ENCODE results near the gene PTGES3.
"Not testable (repeated sequence)": the region's sequence is repeated elsewhere in the genome, so short reads cannot be mapped to it uniquely, and the experiment has no call there.

PTGES3 gene

GRCh38 chr12:56657416-56658379, 30.4 kb downstream of the PTGES3 start:
- DNase-seq (ENCODE audit: low read depth, low spot score): no peak

GRCh38 chr12:56653781-56654180, 34.3 kb downstream of the PTGES3 start:
- not testable (repeated sequence) for DNase-seq (ENCODE audit: low read depth, low spot score)

- DNase-seq (ENCODE audit: low read depth, low spot score): not testable (repeated sequence)
Measured at GRCh38 chr12:56648023-56648422, 40.1 kb downstream of the PTGES3 start.

GRCh38 chr12:56645717-56646446, 42.2 kb downstream of the PTGES3 start, which contains the start of gene ATP5F1B:
ATP5F1B (minus strand) TSS chr12:56645984; CDS start chr12:56645963, 21 bp downstream.
- peak; percentile 99 for DNase-seq (ENCODE audit: low read depth, low spot score)

GRCh38 chr12:56645201-56645716, 42.8 kb downstream of the PTGES3 start:
- DNase-seq (ENCODE audit: low read depth, low spot score): no peak

- no peak for DNase-seq (ENCODE audit: low read depth, low spot score)
Measured at GRCh38 chr12:56644654-56645053, 43.4 kb downstream of the PTGES3 start.

GRCh38 chr12:56641219-56641618, 46.9 kb downstream of the PTGES3 start:
- no peak for DNase-seq (ENCODE audit: low read depth, low spot score)

GRCh38 chr12:56637621-56638020, 50.5 kb downstream of the PTGES3 start:
- no peak for DNase-seq (ENCODE audit: low read depth, low spot score)

- DNase-seq (ENCODE audit: low read depth, low spot score): peak; percentile 100
Measured at GRCh38 chr12:56636675-56637540, 51.2 kb downstream of the PTGES3 start.

- peak; percentile 57 for DNase-seq (ENCODE audit: low read depth, low spot score)
Measured at GRCh38 chr12:56635806-56636674, 52.0 kb downstream of the PTGES3 start.

GRCh38 chr12:56634837-56635791, 53.0 kb downstream of the PTGES3 start:
- DNase-seq (ENCODE audit: low read depth, low spot score): no peak

- DNase-seq (ENCODE audit: low read depth, low spot score): no peak
Measured at GRCh38 chr12:56634242-56634836, 53.7 kb downstream of the PTGES3 start.

- no peak for DNase-seq (ENCODE audit: low read depth, low spot score)
Measured at GRCh38 chr12:56633468-56634241, 54.4 kb downstream of the PTGES3 start.

GRCh38 chr12:56632701-56633467, 55.2 kb downstream of the PTGES3 start:
- DNase-seq (ENCODE audit: low read depth, low spot score): no peak

GRCh38 chr12:56631790-56632700, 56.0 kb downstream of the PTGES3 start:
- no peak for DNase-seq (ENCODE audit: low read depth, low spot score)

GRCh38 chr12:56630180-56630632, 57.9 kb downstream of the PTGES3 start, which contains the start of gene BAZ2A:
BAZ2A (minus strand) TSS chr12:56630326; CDS start chr12:56617530, 12,796 bp downstream.
- DNase-seq (ENCODE audit: low read depth, low spot score): no peak
